OCI-LY1 (cell line): ENCODE measurements around the gene UBE2F.

ENCODE experiments used
- H2AFZ ChIP-seq: fragments of 200-600 bp; sonication (generic), shearing (Covaris generic); 2 replicates; pipeline ENCODE4 v1.6.0; 2014; ENCODE audit warnings: antibody characterized with exemption, mild to moderate bottlenecking, low read length
- H3F3A ChIP-seq: fragments of 200-600 bp; sonication (generic), shearing (Covaris generic); 2 replicates; pipeline ENCODE4 v1.6.0; 2014; ENCODE audit warnings: mild to moderate bottlenecking, antibody characterized with exemption, low read length, moderate library complexity; ENCODE audit not compliant: insufficient read depth
- H3K27ac ChIP-seq: fragments of 200-600 bp; sonication (generic); 2 replicates; pipeline ENCODE4 v1.5.1; 2014; ENCODE audit warnings: low read length, mixed run types, mild to moderate bottlenecking, low read depth; ENCODE audit not compliant: poor library complexity, severe bottlenecking
- H3K27me3 ChIP-seq: fragments of 200-600 bp; sonication (generic); 2 replicates; pipeline ENCODE4 v1.6.0; 2014; ENCODE audit warnings: antibody characterized with exemption, mild to moderate bottlenecking, low read length, moderate library complexity; ENCODE audit not compliant: insufficient read depth
- H3K36me3 ChIP-seq: fragments of 200-600 bp; sonication (generic); 2 replicates; pipeline ENCODE4 v1.6.1; 2014; ENCODE audit warnings: mild to moderate bottlenecking, antibody characterized with exemption, low read length, moderate library complexity, mixed read lengths; ENCODE audit not compliant: insufficient read depth
- H3K4me1 ChIP-seq: fragments of 200-600 bp; sonication (generic); 2 replicates; pipeline ENCODE4 v1.5.1; 2014; ENCODE audit warnings: mild to moderate bottlenecking, low read length, moderate library complexity; ENCODE audit not compliant: insufficient read depth, severe bottlenecking
- H3K4me2 ChIP-seq: fragments of 200-600 bp; sonication (generic), shearing (Covaris generic); 2 replicates; pipeline ENCODE4 v1.6.1; 2014; ENCODE audit warnings: low read length
- H3K4me3 ChIP-seq: fragments of 200-600 bp; sonication (generic); 2 replicates; pipeline ENCODE4 v1.5.1; 2014; ENCODE audit warnings: low read length, low read depth, mild to moderate bottlenecking, mixed read lengths; ENCODE audit not compliant: poor library complexity, severe bottlenecking
- H3K79me2 ChIP-seq: fragments of 200-600 bp; shearing (Covaris generic); 2 replicates; pipeline ENCODE4 v1.6.1; 2016; ENCODE audit warnings: mixed run types, low read length, mixed read lengths; ENCODE audit not compliant: insufficient read depth
- H3K9ac ChIP-seq: fragments of 200-600 bp; sonication (generic), shearing (Covaris generic); 2 replicates; pipeline ENCODE4 v1.6.1; 2014; ENCODE audit warnings: mild to moderate bottlenecking, low read length, mixed read lengths
- H3K9me2 ChIP-seq: fragments of 200-600 bp; sonication (generic), shearing (Covaris generic); 2 replicates; pipeline ENCODE4 v1.6.1; 2014; ENCODE audit warnings: low read depth, mild to moderate bottlenecking, low read length, mixed read lengths
- H3K9me3 ChIP-seq: fragments of 200-600 bp; shearing (Covaris generic); 2 replicates; pipeline ENCODE4 v1.6.1; 2014; ENCODE audit warnings: low read length, mixed read lengths
- H4K20me1 ChIP-seq: fragments of 200-600 bp; sonication (generic), shearing (Covaris generic); 2 replicates; pipeline ENCODE4 v1.6.0; 2016; ENCODE audit warnings: mild to moderate bottlenecking, low read length; ENCODE audit not compliant: insufficient read depth
- EZH2 ChIP-seq: fragments of 200-600 bp; sonication (generic), shearing (Covaris generic); IDR thresholded peaks from 2 replicates; pipeline ENCODE4 v1.8.0; 2017; ENCODE audit warnings: borderline replicate concordance, mixed run types, mild to moderate bottlenecking, antibody characterized with exemption, low read length, moderate library complexity, mixed read lengths
- TF ChIP-seq, protein P1 (sequence below): fragments of 200-600 bp; sonication (generic), shearing (Covaris generic); IDR thresholded peaks from 2 replicates; pipeline ENCODE4 v1.5.1; 2017; ENCODE audit warnings: mild to moderate bottlenecking, antibody characterized with exemption, low read length, moderate library complexity, mixed read lengths

UBE2F gene

DNA sequence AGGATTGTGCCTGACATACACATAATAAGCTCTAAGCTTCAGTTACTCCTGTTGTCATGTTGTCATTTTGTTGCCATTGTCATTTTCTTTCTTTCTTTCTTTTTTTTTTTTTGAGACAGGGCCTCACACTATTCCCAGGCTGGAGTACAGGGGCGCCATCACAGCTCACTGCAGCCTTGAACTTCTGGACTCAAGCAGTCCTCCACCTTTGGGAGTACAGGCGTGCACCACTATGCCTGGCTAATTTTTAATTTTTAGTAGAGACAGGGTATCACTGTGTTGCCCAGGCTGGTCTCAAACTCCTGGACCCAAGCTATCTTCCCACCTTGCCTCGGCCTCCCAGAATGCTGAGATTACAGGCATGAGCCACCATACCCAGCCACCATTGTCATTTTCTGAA, 63.0 kb downstream of the UBE2F start:
- Histone ChIP-seq H3F3A (no peaks in the 10 kb centered on the region), H3K9me2 (no peaks in the 10 kb centered on the region), H3K9me3 (no peaks in the 10 kb centered on the region), H3K79me2 (no peaks in the 10 kb centered on the region), H2AFZ (no peak overlapping the region), H4K20me1 (no peaks in the 10 kb centered on the region), H3K4me3 (no peak overlapping the region), H3K27me3 (no peaks in the 10 kb centered on the region), H3K27ac (no peak overlapping the region), H3K4me2 (no peak overlapping the region), H3K4me1 (no peaks in the 10 kb centered on the region), H3K9ac (no peak overlapping the region), H3K36me3 (peaks cover 6% of the 10 kb centered on the region; the same call in 1 of the 2 replicates)
- no peak for TF ChIP-seq EZH2
- TF ChIP-seq, protein P1, sequence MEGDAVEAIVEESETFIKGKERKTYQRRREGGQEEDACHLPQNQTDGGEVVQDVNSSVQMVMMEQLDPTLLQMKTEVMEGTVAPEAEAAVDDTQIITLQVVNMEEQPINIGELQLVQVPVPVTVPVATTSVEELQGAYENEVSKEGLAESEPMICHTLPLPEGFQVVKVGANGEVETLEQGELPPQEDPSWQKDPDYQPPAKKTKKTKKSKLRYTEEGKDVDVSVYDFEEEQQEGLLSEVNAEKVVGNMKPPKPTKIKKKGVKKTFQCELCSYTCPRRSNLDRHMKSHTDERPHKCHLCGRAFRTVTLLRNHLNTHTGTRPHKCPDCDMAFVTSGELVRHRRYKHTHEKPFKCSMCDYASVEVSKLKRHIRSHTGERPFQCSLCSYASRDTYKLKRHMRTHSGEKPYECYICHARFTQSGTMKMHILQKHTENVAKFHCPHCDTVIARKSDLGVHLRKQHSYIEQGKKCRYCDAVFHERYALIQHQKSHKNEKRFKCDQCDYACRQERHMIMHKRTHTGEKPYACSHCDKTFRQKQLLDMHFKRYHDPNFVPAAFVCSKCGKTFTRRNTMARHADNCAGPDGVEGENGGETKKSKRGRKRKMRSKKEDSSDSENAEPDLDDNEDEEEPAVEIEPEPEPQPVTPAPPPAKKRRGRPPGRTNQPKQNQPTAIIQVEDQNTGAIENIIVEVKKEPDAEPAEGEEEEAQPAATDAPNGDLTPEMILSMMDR: no peak

DNA sequence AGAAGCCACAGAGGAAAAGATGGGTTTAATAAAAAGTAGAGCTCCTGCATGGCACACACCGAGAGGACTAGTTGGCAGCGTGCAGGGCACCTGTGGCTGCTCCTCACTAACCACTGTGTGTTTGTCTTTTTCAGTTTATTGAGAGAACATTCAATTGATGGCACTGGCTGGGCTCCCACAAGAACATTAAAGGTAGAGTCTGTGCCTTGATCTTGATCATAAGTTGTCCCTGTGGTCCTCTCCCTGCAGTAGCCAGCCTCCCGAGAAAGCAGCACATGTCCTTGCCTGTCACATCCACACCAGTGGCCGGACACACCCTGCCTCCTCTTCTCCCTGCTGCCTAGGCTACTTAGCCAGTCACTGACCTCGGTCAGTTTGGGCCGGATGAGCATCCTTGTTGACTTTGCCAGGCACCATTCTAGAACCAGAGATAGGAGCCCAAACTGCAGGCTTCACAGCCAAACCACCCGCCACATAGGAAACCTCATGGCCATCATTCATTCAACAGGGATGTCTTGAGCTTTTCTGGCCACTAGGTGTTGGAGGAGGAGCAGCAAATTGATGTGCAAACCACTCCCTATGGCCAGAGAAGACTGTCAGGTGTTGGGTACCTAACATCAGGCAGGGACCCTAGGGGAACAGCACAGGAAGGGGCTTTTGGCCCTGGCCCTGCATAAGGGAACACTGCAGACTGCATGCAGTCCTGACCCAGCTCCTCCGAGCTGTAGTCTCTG, 63.8 kb downstream of the UBE2F start:
- no peak for TF ChIP-seq EZH2
- TF ChIP-seq, protein P1: no peak
- Histone ChIP-seq H3K4me1 (no peaks in the 10 kb centered on the region), H3F3A (no peaks in the 10 kb centered on the region), H2AFZ (no peak overlapping the region), H3K4me2 (no peak overlapping the region), H3K4me3 (no peak overlapping the region), H3K9me2 (no peaks in the 10 kb centered on the region), H3K9me3 (no peaks in the 10 kb centered on the region), H3K27me3 (no peaks in the 10 kb centered on the region), H3K79me2 (no peaks in the 10 kb centered on the region), H3K36me3 (peaks cover 6% of the 10 kb centered on the region; the same call in 1 of the 2 replicates), H3K9ac (no peak overlapping the region), H4K20me1 (no peaks in the 10 kb centered on the region), H3K27ac (no peak overlapping the region)

DNA sequence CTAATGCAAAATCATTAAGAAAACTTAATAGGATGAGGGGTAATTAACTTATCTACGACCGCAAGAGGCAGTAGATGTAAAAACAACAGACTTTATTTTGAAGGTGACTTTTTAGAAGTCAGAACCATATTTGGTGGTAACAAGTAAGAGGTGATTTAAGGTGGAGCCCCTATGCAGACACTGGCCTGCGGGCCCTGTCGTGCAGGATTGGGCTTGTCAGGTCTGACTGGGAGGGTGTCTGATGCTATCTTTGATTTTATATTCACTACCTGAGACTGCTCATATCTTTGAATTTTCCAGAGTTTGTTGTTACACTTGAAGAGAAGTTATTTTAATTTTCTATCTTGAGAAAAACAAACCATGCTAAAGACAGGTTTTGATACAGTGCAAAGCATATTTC, 64.9 kb downstream of the UBE2F start:
- Histone ChIP-seq H3K4me3 (no peak overlapping the region), H3K27me3 (no peaks in the 10 kb centered on the region), H3K36me3 (peaks cover 6% of the 10 kb centered on the region; the same call in 1 of the 2 replicates), H3K9ac (no peak overlapping the region), H3K79me2 (no peaks in the 10 kb centered on the region), H3K9me2 (no peaks in the 10 kb centered on the region), H3K27ac (no peak overlapping the region), H4K20me1 (no peaks in the 10 kb centered on the region), H3K4me2 (no peak overlapping the region), H2AFZ (no peak overlapping the region), H3F3A (no peaks in the 10 kb centered on the region), H3K9me3 (no peaks in the 10 kb centered on the region), H3K4me1 (no peaks in the 10 kb centered on the region)
- TF ChIP-seq, protein P1: no peak
- TF ChIP-seq EZH2: no peak
